ENCODE data around the gene CCDC154. TPM values are rescaled to one million over a fixed set of nuclear protein-coding genes. Genes with fewer than 3 reads are reported as not detected.

The CCDC154 gene
- total and polyA plus RNA-seq, 2 donors (not counting 1 experiment from before 2014, with no cell fraction given) = 12.4 to 22.9 TPM

GRCh38 chr16:1466968-1467521, 22.7 kb upstream of the CCDC154 start:
- no peak for TF ChIP-seq CTCF (IDR thresholded peaks at IDR 0.05)
- no peak for TF ChIP-seq EZH2 (IDR thresholded peaks at IDR 0.05; ENCODE audit: borderline replicate concordance, insufficient read depth, low read depth, low read length, poor library complexity, severe bottlenecking)
- H4K20me1 ChIP-seq (ENCODE audit: control insufficient read depth, insufficient read depth, low read length, poor library complexity, severe bottlenecking) = peaks cover 43% of the 10 kb centered on the region
- ChIA-PET POLR2A (no interaction called here), CTCF (no interaction called here)
- WGBS (ENCODE audit: insufficient coverage) = 94% methylated on average over 10 of the region's 14 CpGs
- no peaks in the 10 kb centered on the region for H3K9me3 Mint-ChIP-seq (ENCODE audit: insufficient read depth)
- peaks cover 99% of the 10 kb centered on the region for H3K79me2 ChIP-seq (ENCODE audit: control insufficient read depth, insufficient read depth, low read length)
- H3K27me3 Mint-ChIP-seq = no peaks in the 10 kb centered on the region
- DNase-seq (no peak), ATAC-seq (ENCODE audit: low read depth) (no peak)
- H3K4me3 Mint-ChIP-seq = no peak overlapping the region
- H3K27ac Mint-ChIP-seq = peak overlapping the region; percentile 46
- no peak overlapping the region for H3K4me2 ChIP-seq (replicated peaks; ENCODE audit: low read depth, low read length, poor library complexity, severe bottlenecking)
- peaks cover 38% of the 10 kb centered on the region for H3K4me1 Mint-ChIP-seq
- intact Hi-C loops (cut with micrococcal nuclease) = no loop called here
- H3K36me3 ChIP-seq (replicated peaks in 1 of 2; ENCODE audit: control extremely low read depth in 1 of 2, control insufficient read depth in 1 of 2, extremely low read depth in 1 of 2, insufficient read depth in 2 of 2, low read length in 1 of 2) = peaks cover 6 to 18% of the 10 kb centered on the region in 2 experiments
- H2AFZ ChIP-seq (ENCODE audit: insufficient read depth, low read depth, low read length, poor library complexity, severe bottlenecking) = no peak overlapping the region
- peak overlapping the region in 1 of 2 donors; percentile 15 for H3K27ac ChIP-seq (ENCODE audit: low read length in 2 of 2)
- no peak overlapping the region for H3K9ac ChIP-seq (ENCODE audit: low read length)
- no peak overlapping the region for H3K4me3 ChIP-seq (ENCODE audit: control extremely low read depth in 1 of 5, extremely low read depth in 1 of 5, insufficient read depth in 1 of 5, low read depth in 2 of 5, low read length in 4 of 5)
- H3K4me1 ChIP-seq (ENCODE audit: control insufficient read depth in 2 of 2, insufficient read depth in 2 of 2, low read length in 2 of 2) = peaks cover 20 to 37% of the 10 kb centered on the region in 2 donors
- H3K9me3 ChIP-seq (ENCODE audit: control extremely low read depth in 1 of 3, control insufficient read depth in 2 of 3, insufficient read depth in 1 of 3, low read length in 2 of 3) = no peaks in the 10 kb centered on the region
- H3K27me3 ChIP-seq (replicated peaks in 1 of 4; ENCODE audit: control extremely low read depth in 1 of 4, control insufficient read depth in 3 of 4, insufficient read depth in 4 of 4, low read length in 3 of 4) = no peaks in the 10 kb centered on the region

DNA sequence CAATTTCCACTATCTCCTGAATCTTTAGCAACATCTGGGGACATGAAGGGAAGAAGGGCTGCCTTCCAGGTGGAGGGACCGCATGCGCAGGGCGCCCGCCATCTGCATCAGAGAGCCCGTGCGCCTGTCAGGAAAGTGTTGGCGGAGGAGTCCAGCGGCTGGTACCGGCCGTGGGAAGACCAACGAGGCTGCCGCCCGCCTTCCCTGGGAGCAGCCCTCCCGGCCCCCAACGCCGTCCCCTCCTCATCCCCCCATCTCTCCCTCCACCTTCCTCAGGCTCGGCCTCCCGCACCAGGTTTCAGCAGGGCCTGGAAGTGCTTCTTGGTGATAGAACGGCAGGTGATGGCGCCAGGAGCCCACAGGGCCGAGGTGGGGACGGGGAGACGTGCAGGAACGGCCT, 21.7 kb upstream of the CCDC154 start:
- no peak overlapping the region for H3K27ac ChIP-seq (ENCODE audit: low read length in 2 of 2)
- H3K4me1 ChIP-seq (ENCODE audit: control insufficient read depth in 2 of 2, insufficient read depth in 2 of 2, low read length in 2 of 2) = peaks cover 11 to 27% of the 10 kb centered on the region in 2 donors
- Mint-ChIP-seq H3K4me1 (peaks cover 30% of the 10 kb centered on the region), H3K4me3 (no peak overlapping the region), H3K9me3 (ENCODE audit: insufficient read depth) (no peaks in the 10 kb centered on the region), H3K27ac (peak overlapping the region; percentile 15), H3K27me3 (no peaks in the 10 kb centered on the region)
- H3K9me3 ChIP-seq (ENCODE audit: control extremely low read depth in 1 of 3, control insufficient read depth in 2 of 3, insufficient read depth in 1 of 3, low read length in 2 of 3) = peaks cover 0 to 3% (median 0%) of the 10 kb centered on the region in 3 donors
- no peak overlapping the region for H3K4me3 ChIP-seq (ENCODE audit: control extremely low read depth in 1 of 5, extremely low read depth in 1 of 5, insufficient read depth in 1 of 5, low read depth in 2 of 5, low read length in 4 of 5)
- ChIA-PET CTCF (no interaction called here), POLR2A (no interaction called here)
- peaks cover 99% of the 10 kb centered on the region for H3K79me2 ChIP-seq (ENCODE audit: control insufficient read depth, insufficient read depth, low read length)
- intact Hi-C loops (cut with micrococcal nuclease) = no loop called here
- no peak overlapping the region for H3K4me2 ChIP-seq (replicated peaks; ENCODE audit: low read depth, low read length, poor library complexity, severe bottlenecking)
- DNase-seq = no peak
- H3K9ac ChIP-seq (ENCODE audit: low read length) = no peak overlapping the region
- no peaks in the 10 kb centered on the region for H3K27me3 ChIP-seq (replicated peaks in 1 of 4; ENCODE audit: control extremely low read depth in 1 of 4, control insufficient read depth in 3 of 4, insufficient read depth in 4 of 4, low read length in 3 of 4)
- H4K20me1 ChIP-seq (ENCODE audit: control insufficient read depth, insufficient read depth, low read length, poor library complexity, severe bottlenecking) = peaks cover 37% of the 10 kb centered on the region
- peaks cover 6 to 25% of the 10 kb centered on the region in 2 experiments for H3K36me3 ChIP-seq (replicated peaks in 1 of 2; ENCODE audit: control extremely low read depth in 1 of 2, control insufficient read depth in 1 of 2, extremely low read depth in 1 of 2, insufficient read depth in 2 of 2, low read length in 1 of 2)
- H2AFZ ChIP-seq (ENCODE audit: insufficient read depth, low read depth, low read length, poor library complexity, severe bottlenecking) = no peak overlapping the region
- WGBS (ENCODE audit: insufficient coverage) = 95% methylated on average over 10 of the region's 24 CpGs
- TF ChIP-seq CTCF (IDR thresholded peaks at IDR 0.05) (no peak), EZH2 (IDR thresholded peaks at IDR 0.05; ENCODE audit: borderline replicate concordance, insufficient read depth, low read depth, low read length, poor library complexity, severe bottlenecking) (no peak)
- ATAC-seq (ENCODE audit: low read depth) = no peak
